Stomach (tissue), 4 donors: ENCODE results near the gene NCS1.

Source experiments
- CTCF ChIP-seq, 7 experiments: fragments of 450-650 bp in 4 of 7; fragments of 200-600 bp in 3 of 7; sonication (generic) in 3 of 7; IDR thresholded peaks; one replicate each; pipeline ENCODE4 v1.5.1; 2016 to 2019; ENCODE audit warnings: antibody characterized with exemption in 7 of 7, control low read depth in 2 of 7, mild to moderate bottlenecking in 1 of 7
- POLR2A ChIP-seq, 4 donors: fragments of 450-650 bp; IDR thresholded peaks; one replicate each; pipeline ENCODE4 v1.6.1; 2016; ENCODE audit warnings: antibody characterized with exemption in 4 of 4, control low read depth in 2 of 4, mild to moderate bottlenecking in 1 of 4, moderate library complexity in 1 of 4
- POLR2AphosphoS5 ChIP-seq, 3 donors: sonication (generic); formaldehyde crosslinking; IDR thresholded peaks; one replicate each; pipeline ENCODE4 v1.6.1; 2016; ENCODE audit warnings: antibody characterized with exemption in 3 of 3

GRCh38 chr9:130200038-130200849 is 28.0 kb downstream of the NCS1 start:
- TF ChIP-seq CTCF (IDR thresholded peaks at IDR 0.05) (no peak), POLR2AphosphoS5 (IDR thresholded peaks at IDR 0.05) (no peak), POLR2A (IDR thresholded peaks at IDR 0.05) (no peak)
